GM19043 (cell line): ENCODE data around the gene ZBTB16.

Source experiments
- ATAC-seq: cut with Tn5 transposase; IDR thresholded peaks from one replicate; pipeline ENCODE4 v1.9.1; 2021; ENCODE audit warnings: low read depth; ENCODE audit not compliant: unreplicated experiment

ZBTB16 gene

DNA sequence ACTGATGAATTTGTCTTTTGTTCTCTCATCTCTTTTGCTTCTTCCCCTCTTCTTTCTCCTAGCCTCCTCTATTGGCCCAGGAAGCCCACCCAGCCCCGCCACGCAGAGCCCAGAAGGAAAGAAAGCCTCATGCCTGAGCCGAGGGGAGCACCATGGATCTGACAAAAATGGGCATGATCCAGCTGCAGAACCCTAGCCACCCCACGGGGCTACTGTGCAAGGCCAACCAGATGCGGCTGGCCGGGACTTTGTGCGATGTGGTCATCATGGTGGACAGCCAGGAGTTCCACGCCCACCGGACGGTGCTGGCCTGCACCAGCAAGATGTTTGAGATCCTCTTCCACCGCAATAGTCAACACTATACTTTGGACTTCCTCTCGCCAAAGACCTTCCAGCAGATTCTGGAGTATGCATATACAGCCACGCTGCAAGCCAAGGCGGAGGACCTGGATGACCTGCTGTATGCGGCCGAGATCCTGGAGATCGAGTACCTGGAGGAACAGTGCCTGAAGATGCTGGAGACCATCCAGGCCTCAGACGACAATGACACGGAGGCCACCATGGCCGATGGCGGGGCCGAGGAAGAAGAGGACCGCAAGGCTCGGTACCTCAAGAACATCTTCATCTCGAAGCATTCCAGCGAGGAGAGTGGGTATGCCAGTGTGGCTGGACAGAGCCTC is 3.8 kb downstream of the ZBTB16 start:
- ATAC-seq, result no peak

DNA sequence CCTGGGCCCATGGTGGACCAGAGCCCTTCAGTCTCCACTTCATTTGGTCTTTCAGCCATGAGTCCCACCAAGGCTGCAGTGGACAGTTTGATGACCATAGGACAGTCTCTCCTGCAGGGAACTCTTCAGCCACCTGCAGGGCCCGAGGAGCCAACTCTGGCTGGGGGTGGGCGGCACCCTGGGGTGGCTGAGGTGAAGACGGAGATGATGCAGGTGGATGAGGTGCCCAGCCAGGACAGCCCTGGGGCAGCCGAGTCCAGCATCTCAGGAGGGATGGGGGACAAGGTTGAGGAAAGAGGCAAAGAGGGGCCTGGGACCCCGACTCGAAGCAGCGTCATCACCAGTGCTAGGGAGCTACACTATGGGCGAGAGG is 4.3 kb downstream of the ZBTB16 start:
- ATAC-seq, result no peak

DNA sequence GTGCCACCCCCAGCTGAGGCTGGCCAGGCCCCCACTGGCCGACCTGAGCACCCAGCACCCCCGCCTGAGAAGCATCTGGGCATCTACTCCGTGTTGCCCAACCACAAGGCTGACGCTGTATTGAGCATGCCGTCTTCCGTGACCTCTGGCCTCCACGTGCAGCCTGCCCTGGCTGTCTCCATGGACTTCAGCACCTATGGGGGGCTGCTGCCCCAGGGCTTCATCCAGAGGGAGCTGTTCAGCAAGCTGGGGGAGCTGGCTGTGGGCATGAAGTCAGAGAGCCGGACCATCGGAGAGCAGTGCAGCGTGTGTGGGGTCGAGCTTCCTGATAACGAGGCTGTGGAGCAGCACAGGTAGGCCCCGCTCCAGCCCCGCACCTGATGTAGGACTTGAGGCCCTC is 4.7 kb downstream of the ZBTB16 start:
- no peak for ATAC-seq

DNA sequence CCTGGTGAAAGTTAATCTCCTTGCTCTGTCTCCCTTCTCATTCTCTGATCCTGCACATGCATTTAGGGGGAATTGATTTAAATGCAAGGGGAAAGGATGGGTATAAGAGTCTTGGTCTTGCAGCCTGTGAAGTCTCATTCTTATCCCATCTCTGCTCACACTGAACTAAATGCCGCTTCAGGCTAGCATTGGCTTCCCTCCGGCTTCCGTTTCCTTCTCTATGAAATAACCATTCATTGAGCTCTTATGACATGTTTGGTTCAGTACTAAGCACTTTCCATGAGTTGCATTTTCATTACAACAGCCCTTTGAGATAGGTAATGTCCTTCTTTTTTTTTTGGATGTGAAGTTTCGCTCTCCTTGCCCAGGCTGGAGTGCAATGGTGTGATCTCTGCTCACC is 5.6 kb downstream of the ZBTB16 start:
- no peak for ATAC-seq

DNA sequence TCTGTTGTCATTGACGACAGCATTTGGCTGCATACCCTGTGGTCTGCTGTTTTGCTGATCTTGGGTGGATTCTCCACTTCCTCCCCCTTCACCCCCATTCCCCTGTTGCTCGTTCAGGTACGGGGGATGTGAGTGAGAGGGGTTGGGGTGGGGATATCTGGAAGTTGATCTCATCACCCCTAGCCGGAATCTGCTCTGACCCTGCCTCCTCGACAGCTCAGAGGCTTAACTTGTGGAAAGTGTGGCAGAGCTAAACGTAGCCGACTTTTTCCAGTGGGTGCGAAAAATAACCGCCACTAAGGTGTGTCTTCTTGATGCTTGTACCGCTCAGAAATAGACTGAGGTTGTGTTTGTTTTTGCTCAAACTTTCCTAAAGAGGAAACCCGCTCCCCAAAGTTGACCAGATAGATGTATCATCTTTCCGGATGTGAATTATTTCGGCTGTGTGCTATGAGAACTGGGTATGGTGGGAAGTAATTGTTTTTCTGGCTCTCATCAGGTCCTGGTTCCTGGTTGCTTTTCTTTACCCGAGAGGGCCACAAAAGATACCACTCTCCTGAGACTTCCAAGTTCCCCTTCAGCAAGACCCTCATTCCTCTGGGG is 6.6 kb downstream of the ZBTB16 start:
- no peak for ATAC-seq

DNA sequence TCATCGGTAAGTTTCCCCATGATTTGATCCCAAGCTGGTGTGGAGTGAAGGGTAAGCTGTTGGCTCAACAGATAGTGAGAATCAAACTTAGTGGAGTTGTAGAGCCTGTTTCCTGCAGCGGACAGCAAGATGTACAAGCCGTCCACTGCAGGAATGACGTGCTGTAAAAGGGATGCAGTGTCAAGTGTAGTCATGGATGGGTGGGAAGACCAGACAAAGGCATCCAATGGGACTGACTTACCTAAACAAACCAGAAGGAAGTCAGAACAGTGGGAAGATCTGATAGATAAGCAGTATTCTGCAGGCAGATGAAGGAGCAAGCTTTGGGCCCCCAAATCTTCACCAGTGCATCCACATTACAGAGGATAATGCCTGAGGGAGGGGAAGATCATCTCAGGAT is 8.8 kb downstream of the ZBTB16 start:
- ATAC-seq, result no peak

DNA sequence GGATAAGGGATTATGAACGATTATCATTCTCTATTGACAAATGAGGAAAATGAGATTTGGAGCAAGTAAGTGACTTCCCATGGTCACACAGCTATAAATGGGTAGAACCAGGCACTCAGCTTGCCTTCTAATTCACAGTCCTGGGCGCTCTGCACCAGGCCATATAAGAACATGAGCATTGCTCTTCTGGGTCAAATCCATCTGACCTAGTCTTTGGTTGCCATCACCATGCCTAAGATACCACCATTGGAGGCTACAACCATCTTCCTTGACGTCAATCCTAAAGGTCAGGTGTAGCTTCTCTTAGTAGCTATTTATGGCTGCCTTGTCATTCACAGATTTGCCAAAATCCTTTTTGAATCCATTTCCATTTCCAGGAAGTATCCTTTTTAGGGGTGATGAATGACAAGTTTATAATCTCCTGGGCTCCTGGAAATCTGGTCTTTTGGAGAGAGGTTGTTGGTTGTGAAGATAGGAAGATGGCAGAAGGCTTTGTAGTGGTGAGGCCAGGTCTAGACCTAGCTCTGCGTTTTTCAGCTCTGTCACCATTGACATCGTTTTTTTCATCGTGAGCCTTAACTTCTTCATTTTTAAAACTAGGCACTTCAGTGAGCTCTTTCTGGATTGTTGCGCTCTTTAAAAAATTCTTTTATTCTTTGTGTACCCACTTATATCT is 11.1 kb downstream of the ZBTB16 start:
- no peak for ATAC-seq

DNA sequence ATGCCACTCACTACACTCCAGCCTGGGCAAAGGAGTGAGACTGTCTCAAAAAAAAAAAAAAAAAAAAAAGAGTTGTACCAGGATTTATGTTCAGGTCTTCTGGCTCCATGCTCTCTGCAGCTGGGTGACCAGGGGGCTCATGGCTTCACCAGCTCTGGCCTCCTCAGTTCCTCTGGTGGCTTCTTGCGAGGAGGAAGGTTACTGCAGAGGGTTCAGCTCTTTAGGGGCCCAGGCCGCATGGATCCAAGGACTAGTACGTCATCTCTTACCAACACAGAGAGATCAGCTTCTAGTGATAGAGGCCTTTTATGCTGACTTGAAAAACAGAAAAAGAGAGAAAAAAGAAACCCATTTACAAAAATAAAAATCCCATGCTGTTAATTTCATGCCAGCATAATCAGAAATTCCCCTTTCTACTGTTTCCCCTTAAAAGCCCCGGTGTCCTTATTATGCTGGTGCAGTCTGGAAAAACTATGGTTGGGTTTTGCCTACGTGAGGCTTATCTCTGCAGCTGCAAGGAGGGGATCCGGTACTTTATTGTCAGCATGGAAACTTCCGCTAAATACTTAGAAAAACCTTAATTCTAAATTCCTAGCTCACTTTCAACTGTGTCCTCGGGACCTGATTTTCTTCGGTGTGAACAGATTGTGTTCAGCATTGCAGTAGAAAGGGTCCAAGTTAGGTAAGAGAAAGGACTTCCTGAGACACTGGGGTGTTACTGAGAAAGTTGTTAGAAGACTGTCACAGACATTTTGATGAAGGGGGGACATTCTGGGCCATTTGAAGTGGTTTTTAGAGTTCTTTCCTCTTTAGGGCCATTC is 13.7 kb downstream of the ZBTB16 start:
- no peak for ATAC-seq

DNA sequence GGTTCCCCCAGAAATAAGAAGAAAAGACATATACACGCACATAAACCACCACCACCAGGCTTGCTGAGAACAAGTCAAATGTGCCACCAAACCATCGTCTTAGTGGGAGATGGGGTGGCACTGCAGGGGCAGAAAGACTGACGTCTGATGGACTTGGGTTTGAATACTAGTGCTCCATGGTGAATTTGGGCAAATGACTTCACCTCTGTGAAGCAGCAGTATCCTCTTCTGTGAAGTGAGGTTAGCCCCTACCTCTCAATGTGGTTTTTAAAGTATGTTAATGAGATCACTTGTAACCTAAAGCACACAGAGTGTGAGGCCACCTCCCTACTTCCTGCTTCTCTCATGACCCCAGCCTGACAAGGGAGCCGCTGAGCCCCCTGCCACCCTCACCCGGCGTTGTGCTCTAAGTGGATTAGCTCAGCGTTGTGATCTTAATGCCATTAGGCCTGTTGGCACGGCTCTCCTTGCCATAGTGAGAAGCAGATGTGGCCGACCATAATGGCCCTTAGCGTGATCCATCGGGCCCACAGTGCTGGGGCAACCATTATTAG is 14.4 kb downstream of the ZBTB16 start:
- ATAC-seq, result no peak

DNA sequence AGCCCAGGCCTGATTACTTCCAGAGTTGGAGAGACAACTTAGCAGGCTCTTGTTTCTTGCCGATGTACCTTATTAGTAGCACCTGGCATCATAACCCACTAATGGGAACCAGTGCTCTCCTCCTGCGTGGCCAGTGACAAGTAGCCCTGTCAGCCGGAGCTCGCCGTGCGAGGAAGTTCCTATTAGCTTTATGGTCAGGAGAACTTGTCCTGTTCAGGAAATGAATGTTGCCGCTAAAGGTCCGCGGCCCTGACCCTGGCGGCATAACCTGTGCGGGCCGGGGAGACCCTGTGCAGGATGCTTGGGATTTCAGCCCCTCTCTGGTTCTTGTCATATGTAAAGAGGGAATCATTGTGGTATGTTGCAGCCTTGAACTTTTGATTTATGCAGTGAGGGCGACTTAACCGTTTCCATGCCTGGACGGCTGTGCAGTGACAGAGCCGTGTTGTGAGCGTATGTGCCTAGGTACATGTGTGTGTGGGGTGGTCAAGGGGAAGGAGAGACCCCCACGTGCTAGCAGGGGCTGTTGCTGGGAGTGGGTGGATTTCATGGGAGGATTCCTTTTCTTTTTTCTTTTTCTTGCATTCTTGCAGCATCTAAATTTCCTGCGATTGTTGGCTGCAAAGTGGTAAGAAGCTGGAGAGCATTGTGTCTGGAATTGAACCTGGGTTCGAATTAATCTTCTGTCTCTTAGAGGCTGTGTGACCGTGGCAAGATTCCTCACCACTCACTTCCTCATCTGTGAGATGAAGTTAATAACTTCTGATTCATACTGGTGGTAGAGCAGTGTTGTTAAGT is 15.2 kb downstream of the ZBTB16 start:
- no peak for ATAC-seq

DNA sequence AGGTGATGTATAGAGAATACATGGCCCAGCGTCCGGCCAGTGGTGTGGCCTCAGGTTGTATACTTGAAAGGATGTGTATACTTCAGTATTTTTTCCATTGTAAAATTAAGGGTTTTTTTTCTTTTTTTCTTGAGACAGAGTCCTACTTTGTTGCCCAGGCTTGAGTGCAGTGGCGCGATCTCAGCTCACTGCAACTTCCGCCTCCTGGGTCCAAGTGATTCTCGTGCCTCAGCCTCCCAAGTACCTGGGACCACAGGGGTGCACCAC is 15.8 kb downstream of the ZBTB16 start:
- no peak for ATAC-seq

DNA sequence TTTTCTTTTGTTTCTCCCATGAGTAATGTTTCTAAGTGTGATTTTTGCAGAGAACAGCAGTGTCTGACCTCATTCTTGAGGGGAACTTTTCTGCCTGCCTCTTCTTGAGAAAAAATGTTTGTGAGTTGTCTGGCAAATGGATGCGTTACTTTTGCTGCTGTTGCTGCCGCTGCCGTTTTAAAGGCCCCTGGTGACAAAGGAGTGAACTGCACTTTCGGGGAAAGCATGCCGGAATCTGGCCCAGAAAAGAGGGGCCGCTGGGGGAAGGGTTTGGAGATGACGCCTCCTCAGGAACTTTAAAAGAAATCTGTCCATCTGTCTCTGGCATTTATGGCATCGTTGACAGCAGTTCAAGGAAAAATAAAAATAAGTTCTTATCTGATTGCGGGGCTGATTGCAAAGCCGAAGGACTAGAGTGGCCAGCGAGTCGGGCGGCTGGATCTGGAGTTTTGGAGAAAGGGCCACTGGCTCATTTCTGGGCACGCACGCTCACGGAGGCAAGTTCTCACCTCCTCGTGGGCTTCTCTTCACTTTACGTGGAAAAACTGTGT is 16.5 kb downstream of the ZBTB16 start:
- ATAC-seq, result no peak

DNA sequence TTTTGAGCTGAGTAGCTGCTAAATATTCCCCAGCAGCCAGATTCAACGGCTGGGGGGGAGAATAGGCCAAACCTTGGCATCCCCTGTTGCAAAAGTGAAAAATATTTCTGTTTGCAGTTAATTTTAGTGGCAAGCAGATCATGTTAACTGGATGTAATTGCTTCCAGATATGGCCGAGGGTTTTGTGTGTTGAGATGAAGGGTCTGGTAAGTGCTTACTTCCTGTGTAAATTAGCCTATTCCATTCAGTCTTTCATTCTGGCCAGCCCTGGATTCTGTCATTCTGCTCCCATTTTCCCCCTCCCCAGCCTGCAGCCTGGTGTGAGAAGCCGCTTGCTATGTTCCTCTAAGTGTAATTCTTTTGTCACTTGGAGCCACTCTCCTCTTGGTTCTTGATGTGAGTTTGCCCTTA is 17.4 kb downstream of the ZBTB16 start:
- no peak for ATAC-seq

DNA sequence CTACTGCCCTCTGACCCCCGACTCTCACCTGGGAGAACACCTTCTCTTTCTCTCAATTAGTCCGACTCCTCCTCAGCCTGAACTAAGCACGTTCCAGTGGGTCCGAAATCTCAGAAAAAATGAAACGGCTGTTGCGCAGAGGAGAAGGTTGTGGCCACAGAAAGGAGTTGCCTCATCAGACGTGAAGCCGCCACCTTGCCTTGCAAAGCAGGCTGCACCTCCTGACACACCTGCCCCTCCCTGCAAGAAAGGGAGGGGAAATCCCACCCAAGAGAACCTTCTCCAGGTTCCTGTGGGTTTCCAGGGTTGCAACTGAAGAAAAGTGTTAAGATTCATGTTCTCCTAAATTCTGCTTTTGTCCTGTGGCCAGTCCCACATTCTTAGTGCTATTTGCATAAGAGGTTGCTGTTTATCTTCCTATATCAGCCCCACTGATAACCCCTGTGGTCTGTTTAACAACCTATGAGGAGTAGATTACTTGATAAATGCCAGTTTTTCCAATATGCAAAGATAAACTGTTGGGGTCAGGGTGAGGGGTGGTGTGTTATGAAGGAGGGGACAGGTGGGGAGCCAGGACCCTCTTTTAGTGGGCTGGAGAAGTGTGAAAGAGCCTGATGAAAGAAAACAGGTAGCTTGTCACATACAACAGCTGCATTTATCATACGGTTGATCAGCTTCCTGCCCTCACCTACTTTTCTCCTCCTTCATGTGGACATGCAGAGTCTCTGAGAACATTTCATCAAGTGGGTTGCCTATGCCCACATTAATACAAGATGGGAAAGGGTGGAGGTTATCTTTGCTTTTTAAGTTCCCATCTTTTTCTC is 18.2 kb downstream of the ZBTB16 start:
- no peak for ATAC-seq

DNA sequence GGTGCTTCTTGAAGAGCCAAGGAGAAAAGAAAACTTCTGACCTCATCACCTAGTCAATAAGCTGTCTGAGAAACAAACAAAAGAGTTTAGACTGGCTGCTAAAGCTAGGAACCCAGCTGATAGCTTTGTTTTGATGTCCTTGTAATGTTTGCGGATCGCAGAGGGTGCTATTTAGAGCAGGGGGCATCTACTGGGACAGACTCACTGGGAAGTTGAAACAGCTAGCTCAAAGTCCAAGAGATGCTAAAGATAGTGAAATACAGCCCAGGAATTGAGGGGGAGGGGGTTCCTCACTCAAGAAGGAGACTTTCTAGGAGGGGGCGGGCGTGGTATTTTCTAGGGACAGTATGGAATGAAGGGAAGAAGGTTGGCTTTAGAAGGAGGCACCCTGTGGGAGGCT is 18.9 kb downstream of the ZBTB16 start:
- ATAC-seq, result no peak

DNA sequence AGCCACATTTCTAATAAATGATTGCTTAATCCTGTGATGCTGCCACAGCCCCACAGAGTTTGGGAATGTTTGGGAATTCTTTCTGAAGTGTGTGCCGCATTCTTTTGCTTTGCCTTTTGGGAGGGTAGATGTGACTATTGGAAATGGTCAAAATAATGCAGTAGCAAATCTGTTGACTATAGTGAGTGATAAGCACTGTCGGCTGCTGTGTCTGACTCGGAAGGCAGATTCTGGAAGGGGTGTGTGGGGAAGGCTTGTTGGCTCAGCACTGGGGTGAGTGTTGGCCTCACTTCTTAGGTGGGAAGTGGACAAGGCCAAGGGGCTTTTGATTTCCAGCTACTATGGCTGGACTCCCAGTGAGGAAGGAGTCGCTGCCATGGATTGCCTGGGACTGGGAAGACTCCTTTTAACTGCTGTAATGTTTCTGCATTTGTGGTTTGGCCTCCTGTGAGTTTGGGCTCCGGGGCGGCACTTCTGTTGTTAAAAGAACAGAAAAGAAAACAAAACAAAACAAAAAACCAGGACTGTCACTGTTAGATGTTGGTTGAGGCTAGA is 20.1 kb downstream of the ZBTB16 start:
- ATAC-seq, result no peak

DNA sequence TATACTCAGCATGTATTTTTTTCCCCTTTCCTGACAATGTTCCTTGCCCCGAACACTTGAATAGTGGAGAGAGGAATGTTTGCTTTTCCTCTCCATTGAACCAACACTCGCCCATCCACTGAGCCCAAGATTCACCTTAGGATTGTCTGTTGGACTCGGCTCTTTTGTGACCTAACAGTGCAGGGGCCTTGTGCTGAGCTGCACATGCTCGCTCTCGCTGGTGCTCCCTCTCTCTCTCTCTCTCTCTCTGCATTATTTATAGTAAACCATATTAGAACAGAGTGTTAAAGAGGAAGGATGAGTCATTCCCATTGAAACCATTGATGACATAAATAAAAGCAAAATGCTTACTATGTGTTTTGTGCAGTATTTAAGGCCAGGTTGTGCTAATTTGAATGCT is 20.7 kb downstream of the ZBTB16 start:
- no peak for ATAC-seq

DNA sequence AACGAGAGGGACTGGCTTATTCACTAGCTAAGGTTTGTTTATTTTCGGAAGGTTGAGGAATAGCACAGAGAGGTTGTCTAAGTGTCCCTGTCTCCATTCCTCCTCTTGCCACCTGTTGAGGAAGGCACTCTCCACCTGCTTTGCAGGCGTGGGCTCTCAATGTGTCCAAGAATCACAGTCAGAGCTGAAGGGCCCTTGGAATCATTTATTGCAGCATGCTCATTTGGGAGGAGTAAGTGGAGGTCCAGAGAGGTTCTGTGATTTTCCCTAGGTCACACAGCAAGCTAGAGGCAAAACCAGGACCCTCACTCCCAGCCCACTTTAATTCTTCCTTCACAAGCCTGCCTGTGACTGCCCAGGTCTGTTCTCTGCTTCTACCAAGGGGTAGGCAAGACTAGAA is 21.3 kb downstream of the ZBTB16 start:
- no peak for ATAC-seq
